Hepatocyte (in vitro differentiated cells): Measurements from ENCODE around the gene ATP8A2. TPM values are rescaled to one million over a fixed set of nuclear protein-coding genes. Genes with fewer than 3 reads are reported as not detected.
"Not testable (repeated sequence)": the region's sequence is repeated elsewhere in the genome, so short reads cannot be mapped to it uniquely, and the experiment has no call there.

Experiments
- DNase-seq: peaks from one replicate; pipeline ENCODE4 v3.0.0-alpha.2; 2016; ENCODE audit warnings: low spot score
- H2AFZ ChIP-seq: fragments of 200-600 bp; sonication (generic); 2 replicates; pipeline ENCODE4 v1.6.0; 2016; ENCODE audit warnings: antibody characterized with exemption, mild to moderate bottlenecking
- H3K27ac ChIP-seq: fragments of 200-600 bp; sonication (generic); 2 replicates; pipeline ENCODE4 v1.5.1; 2016; ENCODE audit warnings: mild to moderate bottlenecking
- H3K27me3 ChIP-seq: fragments of 200-600 bp; sonication (generic); 2 replicates; pipeline ENCODE4 v1.6.1; 2016
- H3K36me3 ChIP-seq: fragments of 200-600 bp; sonication (generic); replicated peaks from 2 replicates; pipeline ENCODE4 v1.5.1; 2016; ENCODE audit warnings: low read depth; ENCODE audit not compliant: insufficient read depth
- H3K4me1 ChIP-seq: fragments of 200-600 bp; sonication (generic); 2 replicates; pipeline ENCODE4 v1.5.1; 2016; ENCODE audit warnings: mild to moderate bottlenecking, moderate library complexity; ENCODE audit not compliant: insufficient read depth
- H3K4me2 ChIP-seq: fragments of 200-600 bp; sonication (generic); 2 replicates; pipeline ENCODE4 v1.6.0; 2016
- H3K4me3 ChIP-seq: fragments of 200-600 bp; sonication (generic); 2 replicates; pipeline ENCODE4 v1.5.1; 2016; ENCODE audit warnings: mild to moderate bottlenecking
- H3K79me2 ChIP-seq: fragments of 200-600 bp; sonication (generic); 2 replicates; pipeline ENCODE4 v1.6.0; 2017; ENCODE audit warnings: mild to moderate bottlenecking
- H3K9me2 ChIP-seq: fragments of 200-600 bp; sonication (generic); replicated peaks from 2 replicates; pipeline ENCODE4 v1.6.0; 2017; ENCODE audit warnings: mild to moderate bottlenecking; ENCODE audit not compliant: insufficient read depth
- H3K9me3 ChIP-seq: fragments of 200-600 bp; sonication (generic); 2 replicates; pipeline ENCODE4 v1.5.1; 2016; ENCODE audit warnings: low read depth, mild to moderate bottlenecking
- H4K20me1 ChIP-seq: fragments of 200-600 bp; sonication (generic); 2 replicates; pipeline ENCODE4 v1.6.0; 2016; ENCODE audit warnings: mild to moderate bottlenecking; ENCODE audit not compliant: insufficient read depth, poor library complexity, severe bottlenecking
- EZH2 ChIP-seq: fragments of 200-600 bp; sonication (generic); IDR thresholded peaks from 2 replicates; pipeline ENCODE4 v1.6.1; 2016; ENCODE audit warnings: antibody characterized with exemption, mild to moderate bottlenecking, borderline replicate concordance
- EZH2phosphoT487 ChIP-seq: fragments of 200-600 bp; sonication (generic); IDR thresholded peaks from one replicate; pipeline ENCODE4 v1.6.1; 2018; ENCODE audit warnings: antibody characterized with exemption, mild to moderate bottlenecking, low read depth, moderate library complexity; ENCODE audit not compliant: unreplicated experiment, severe bottlenecking
- WGBS: methylation state at CpG from one replicate; pipeline ENCODE4 v1.1.6; 2016; ENCODE audit warnings: low lambda C conversion rate; ENCODE audit errors: missing lambda C conversion rate; 5-methylcytosine and 5-hydroxymethylcytosine counted together
- polyA plus RNA-seq: library from polyadenylated mRNA; unstranded; fragments of >200 nt; fragmentation: Nextera tagmentation; extraction: Ambion mirVana; gene quantifications from 2 replicates; pipeline ENCODE4 v1.2.1, GENCODE V29; 2016
- total RNA-seq: library from RNA; depleted of rRNA; stranded (reverse); fragments of >200 nt; gene quantifications from 2 replicates; pipeline ENCODE4 v1.2.3, GENCODE V29; 2014
- TF ChIP-seq, protein P1 (sequence below): fragments of 200-600 bp; sonication (generic); IDR thresholded peaks from 2 replicates; pipeline ENCODE4 v1.5.1; 2016; ENCODE audit warnings: antibody characterized with exemption, mild to moderate bottlenecking; ENCODE audit not compliant: poor library complexity

ATP8A2 gene
- total and polyA plus RNA-seq, 2 experiments from 2014 or later, result 2.1 to 3.1 TPM

DNA sequence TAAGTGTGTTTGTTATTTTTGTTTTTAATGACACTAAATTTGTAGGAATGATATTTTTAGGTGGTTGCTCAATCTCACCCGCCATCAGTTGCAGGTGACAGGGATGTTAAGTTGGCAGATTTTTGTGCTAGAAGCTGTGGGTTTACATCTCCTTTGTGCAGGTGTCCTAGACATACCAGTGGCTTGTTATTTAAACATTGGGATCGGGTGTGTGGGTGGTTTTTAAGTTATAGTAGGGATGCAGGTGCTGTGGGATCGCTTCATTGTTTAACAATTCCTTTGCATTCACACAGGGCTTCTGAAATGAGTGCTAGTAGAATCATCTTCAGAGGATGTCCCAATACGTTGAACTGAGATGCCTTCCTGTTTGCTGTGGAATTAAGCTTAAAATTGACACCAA, 580.1 kb downstream of the ATP8A2 start:
- Histone ChIP-seq H3K9me2 (no peaks in the 10 kb centered on the region), H3K4me3 (no peak overlapping the region), H3K4me1 (no peaks in the 10 kb centered on the region), H2AFZ (no peak overlapping the region), H3K27me3 (no peaks in the 10 kb centered on the region), H3K27ac (no peak overlapping the region), H3K4me2 (no peak overlapping the region), H3K79me2 (no peaks in the 10 kb centered on the region), H3K36me3 (no peaks in the 10 kb centered on the region), H3K9me3 (no peaks in the 10 kb centered on the region), H4K20me1 (no peaks in the 10 kb centered on the region)
- no peak for DNase-seq
- TF ChIP-seq EZH2, result no peak
- no peak for TF ChIP-seq EZH2phosphoT487
- TF ChIP-seq, protein P1, sequence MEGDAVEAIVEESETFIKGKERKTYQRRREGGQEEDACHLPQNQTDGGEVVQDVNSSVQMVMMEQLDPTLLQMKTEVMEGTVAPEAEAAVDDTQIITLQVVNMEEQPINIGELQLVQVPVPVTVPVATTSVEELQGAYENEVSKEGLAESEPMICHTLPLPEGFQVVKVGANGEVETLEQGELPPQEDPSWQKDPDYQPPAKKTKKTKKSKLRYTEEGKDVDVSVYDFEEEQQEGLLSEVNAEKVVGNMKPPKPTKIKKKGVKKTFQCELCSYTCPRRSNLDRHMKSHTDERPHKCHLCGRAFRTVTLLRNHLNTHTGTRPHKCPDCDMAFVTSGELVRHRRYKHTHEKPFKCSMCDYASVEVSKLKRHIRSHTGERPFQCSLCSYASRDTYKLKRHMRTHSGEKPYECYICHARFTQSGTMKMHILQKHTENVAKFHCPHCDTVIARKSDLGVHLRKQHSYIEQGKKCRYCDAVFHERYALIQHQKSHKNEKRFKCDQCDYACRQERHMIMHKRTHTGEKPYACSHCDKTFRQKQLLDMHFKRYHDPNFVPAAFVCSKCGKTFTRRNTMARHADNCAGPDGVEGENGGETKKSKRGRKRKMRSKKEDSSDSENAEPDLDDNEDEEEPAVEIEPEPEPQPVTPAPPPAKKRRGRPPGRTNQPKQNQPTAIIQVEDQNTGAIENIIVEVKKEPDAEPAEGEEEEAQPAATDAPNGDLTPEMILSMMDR, result no peak
- 85% methylated on average over 4 of the region's 4 CpGs for WGBS

DNA sequence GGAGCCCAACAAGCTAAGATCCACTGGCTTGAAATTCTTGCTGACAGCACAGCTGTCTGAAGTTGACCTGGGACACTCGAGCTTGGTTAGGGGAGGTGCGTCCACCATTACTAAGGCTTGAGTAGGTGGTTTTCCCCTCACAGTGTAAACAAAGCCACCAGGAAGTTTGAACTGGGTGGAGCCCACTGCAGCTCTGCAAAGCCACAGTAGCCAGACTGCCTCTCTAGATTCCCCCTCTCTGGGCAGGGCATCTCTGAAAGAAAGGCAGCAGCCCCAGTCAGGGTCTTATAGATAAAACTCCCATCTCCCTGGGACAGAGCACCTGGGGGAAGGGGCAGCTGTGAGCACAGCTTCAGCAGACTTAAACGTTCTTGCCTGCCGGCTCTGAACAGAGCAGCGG, 582.3 kb downstream of the ATP8A2 start:
- H3K9me2 ChIP-seq, H3K79me2 ChIP-seq, H4K20me1 ChIP-seq, H3K4me1 ChIP-seq, H3K4me2 ChIP-seq, H3K9me3 ChIP-seq, DNase-seq, H2AFZ ChIP-seq, H3K27me3 ChIP-seq, H3K27ac ChIP-seq, H3K36me3 ChIP-seq, H3K4me3 ChIP-seq: not testable (repeated sequence)
- WGBS, result 61% methylated on average over 5 of the region's 5 CpGs

DNA sequence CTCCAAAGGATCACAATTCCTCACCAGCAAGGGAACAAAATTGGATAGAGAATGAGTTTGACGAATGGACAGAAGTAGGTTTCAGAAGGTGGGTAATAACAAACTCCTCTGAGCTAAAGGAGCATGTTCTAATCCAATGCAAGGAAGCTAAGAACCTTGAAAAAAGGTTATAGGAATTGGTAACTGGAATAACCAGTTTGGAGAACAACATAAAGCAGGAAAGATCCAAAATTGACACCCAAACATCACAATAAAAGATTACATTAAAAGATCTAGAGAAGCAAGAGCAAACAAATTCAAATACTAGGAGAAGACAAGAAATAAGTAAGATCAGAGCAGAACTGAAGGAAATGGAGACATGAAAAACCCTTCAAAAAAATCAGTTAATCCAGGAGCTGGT, 583.2 kb downstream of the ATP8A2 start:
- not testable (repeated sequence) for H4K20me1 ChIP-seq, H3K36me3 ChIP-seq, H3K27ac ChIP-seq, DNase-seq, H3K9me2 ChIP-seq, H3K9me3 ChIP-seq, H3K4me3 ChIP-seq, H3K4me1 ChIP-seq, H3K4me2 ChIP-seq, H2AFZ ChIP-seq, H3K79me2 ChIP-seq, H3K27me3 ChIP-seq
- 94% methylated on average over 1 of the region's 1 CpG for WGBS

DNA sequence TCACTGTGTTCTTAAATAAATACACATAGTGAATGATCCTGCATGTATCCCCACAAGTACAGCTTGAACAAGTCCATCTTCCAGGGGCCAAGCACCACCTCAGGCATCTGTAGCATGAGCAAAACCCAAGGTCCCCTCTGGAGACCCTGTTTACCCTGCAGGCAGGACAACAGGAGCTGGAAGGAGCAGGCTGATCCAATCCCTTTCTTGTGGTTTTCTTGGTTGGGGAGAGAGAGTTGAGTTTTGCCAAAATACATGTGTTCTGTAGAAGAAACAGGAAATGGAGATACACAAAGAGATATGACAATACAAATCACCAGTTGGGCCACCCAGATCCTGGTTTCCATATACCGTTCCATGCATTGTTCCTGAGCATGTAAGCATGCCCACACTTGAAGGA, 587.2 kb downstream of the ATP8A2 start:
- H2AFZ ChIP-seq, result no peak overlapping the region
- WGBS, result 94% methylated on average over 1 of the region's 1 CpG
- no peak overlapping the region for H3K4me2 ChIP-seq

More for the DNA sequence above, 587.2 kb downstream of the ATP8A2 start:
- Histone ChIP-seq H3K4me1 (no peaks in the 10 kb centered on the region), H3K4me3 (no peak overlapping the region), H3K9me2 (no peaks in the 10 kb centered on the region), H3K36me3 (no peaks in the 10 kb centered on the region), H3K9me3 (no peaks in the 10 kb centered on the region), H3K27ac (no peak overlapping the region), H3K27me3 (no peaks in the 10 kb centered on the region), H4K20me1 (no peaks in the 10 kb centered on the region), H3K79me2 (no peaks in the 10 kb centered on the region)
- no peak for DNase-seq
- no peak for TF ChIP-seq EZH2
- TF ChIP-seq, protein P1, result no peak
- no peak for TF ChIP-seq EZH2phosphoT487
